Glomerular endothelial cell (primary cell): ENCODE measurements around the gene SSTR5. TPM values are rescaled to one million over a fixed set of nuclear protein-coding genes. Genes with fewer than 3 reads are reported as not detected.
"Not testable (repeated sequence)": the region's sequence is repeated elsewhere in the genome, so short reads cannot be mapped to it uniquely, and the experiment has no call there.

Experiments
- DNase-seq: peaks from one replicate; pipeline ENCODE4 v3.0.0-alpha.2; 2011; ENCODE audit warnings: low read depth, low spot score; ENCODE audit errors: extremely low read depth
- total RNA-seq: library from RNA; depleted of rRNA; stranded (reverse); fragments of >200 nt; gene quantifications from 2 replicates; pipeline ENCODE4 v1.2.3, GENCODE V29; 2015

Gene SSTR5
- total RNA-seq, 1 donor from 2014 or later, result not detected

DNA sequence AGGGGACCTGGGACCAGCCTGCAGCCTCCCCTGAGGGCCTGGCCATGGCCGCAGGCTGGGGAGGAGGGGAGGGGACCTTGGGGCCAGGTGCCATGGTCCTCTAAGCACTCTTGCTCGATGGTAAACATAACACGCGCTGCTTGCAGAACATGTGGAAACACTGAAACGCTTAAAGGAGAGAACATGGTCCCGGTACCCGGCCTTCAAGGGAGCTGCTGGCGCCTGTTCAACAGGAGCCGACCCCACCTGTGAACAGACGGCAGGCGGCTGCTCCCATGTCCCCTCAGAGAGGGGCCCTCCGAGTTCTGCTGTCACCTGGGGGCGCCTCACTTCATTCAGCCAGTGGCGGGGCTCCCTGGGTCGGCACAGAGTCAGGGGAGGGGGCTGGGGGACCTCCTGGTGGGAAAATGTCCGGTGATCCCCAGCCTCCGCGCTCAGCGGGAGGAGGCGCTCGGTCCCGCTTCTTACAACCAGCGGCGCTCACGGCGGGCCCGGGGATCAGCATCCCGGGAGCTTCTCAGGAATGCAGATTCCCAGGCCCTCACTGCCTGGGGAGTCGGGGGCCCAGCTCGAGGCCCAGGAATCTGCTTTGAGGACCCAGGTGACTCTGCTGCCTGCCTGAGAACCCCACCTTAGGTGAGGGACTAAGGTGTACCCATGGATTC lies 854 bp upstream of the SSTR5 start:
- DNase-seq, result no peak

DNA sequence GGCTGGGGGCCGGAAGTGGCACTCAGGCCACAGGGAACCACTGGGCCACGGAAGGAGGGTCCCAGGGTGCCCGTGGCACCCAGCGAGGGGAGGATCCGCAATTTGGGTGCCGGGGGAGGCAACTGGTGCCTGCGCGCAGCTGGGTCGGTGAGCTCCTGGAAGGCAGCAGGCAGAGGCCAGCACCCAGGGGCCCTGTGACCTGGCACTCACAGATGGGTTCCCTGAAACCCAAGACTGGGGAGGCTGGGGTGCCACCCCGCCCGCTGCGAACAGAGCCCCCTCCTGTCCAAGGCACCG lies 663 bp downstream of the SSTR5 start:
- no peak for DNase-seq

DNA sequence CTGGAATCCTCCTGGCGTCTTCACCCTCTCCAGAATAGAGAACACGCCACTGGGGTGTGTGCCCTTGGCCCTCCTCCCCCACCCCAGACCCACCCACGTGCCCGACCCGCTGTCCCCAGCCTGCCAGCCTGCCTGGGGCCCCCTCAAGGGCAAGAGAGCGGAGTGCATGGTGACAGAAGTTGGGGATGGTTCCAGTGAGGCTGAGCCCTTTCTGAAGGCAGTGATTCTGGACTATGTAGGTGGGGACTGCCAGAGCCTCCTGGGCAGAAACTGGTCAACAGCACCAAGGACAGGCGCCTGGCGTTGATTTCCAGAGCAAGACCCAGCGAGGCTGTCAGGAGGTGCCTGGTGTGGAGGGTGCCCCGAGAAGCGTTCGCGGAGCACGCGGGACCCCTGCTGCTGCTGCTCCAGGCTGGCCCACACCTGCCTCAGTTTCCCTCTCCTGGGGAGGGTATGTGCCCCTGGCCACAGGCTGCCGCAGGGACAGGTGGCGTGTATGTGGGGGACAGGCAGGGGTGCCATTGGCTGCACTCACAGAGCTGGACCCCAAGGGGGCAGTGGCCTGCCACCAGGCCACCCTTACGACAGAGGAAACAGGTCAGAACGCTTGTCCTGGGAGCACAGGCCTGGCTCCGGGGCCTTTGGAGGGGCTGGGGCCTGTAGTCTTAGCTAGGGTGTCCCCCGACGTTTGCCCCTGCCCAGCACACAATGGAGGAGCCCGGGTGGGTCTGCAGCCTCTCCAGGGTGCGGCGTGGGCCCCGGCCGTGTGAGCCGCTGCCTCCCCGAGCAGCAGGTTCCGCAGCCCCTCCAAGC lies 1.2 kb downstream of the SSTR5 start:
- DNase-seq, result no peak

DNA sequence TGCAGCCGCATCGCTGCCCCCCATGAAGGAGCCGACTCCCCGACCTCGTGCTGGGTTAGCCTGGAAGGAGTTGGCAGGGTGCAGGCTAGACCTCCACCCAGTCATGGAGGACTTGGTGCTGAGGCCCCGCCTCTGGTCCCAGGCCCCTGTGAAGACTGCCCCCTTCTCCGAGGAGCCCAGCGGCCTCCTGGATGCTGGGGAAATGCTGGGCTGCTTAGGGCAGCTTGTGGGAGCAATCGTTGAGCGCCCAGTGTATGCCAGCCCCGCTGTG lies 1.8 kb downstream of the SSTR5 start:
- no peak for DNase-seq

DNA sequence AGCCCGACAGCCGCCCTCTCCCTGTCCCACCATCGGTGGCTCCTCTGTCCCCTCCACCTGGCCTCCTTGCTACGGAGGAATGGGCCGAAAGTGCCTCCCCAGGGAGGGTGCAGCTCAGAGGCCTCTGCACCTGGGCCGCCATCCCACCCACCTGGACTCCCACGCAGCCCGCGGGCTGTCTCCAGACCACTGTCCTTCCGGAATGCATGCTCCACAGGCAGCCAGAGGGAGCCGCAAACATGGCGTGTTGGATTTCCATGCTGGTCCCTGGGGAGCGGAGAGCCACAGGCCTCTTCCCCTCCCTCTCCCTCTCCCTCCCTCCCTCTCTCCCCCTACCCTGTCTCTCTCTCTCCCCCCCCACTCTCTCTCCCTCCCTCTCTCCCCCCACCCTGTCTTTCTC lies 3.0 kb downstream of the SSTR5 start:
- no peak for DNase-seq

DNA sequence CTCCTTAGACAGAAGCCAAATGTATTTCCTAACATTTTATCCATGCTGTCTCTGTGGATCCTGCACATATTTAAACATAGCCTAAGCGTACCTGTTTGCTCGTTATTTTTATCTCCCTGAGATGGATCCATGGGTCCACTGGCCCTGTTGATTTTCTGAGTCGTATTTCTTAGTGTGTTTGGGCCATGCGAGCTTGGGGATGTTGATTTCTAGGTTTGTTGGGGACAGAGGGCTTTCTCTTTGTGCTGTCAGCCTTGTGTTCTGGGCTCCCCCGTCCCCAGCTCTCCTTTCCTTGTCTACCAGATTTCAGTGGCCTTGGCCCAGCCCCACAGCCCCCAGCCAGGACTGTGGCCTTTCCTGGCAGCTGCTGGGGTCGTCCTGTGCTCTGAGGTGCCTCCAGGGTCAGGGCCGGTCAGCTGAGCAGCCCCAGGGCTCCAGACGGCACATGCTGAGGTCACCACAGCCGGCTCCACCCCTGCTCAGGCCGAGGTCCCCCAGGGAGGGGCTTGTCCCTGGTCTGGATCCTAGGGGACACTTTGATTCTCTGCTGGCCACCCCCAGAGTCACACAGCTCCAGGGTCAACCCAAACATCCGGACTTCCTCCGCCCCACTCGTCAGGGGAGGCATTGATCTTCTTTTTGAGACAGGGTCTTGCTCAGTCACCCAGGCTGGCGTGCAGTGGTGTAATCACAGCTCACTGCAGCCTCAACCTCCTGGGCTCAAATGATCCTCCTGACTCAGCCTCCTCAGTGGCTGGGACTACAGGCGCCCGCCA lies 4.4 kb downstream of the SSTR5 start:
- DNase-seq, result no peak

DNA sequence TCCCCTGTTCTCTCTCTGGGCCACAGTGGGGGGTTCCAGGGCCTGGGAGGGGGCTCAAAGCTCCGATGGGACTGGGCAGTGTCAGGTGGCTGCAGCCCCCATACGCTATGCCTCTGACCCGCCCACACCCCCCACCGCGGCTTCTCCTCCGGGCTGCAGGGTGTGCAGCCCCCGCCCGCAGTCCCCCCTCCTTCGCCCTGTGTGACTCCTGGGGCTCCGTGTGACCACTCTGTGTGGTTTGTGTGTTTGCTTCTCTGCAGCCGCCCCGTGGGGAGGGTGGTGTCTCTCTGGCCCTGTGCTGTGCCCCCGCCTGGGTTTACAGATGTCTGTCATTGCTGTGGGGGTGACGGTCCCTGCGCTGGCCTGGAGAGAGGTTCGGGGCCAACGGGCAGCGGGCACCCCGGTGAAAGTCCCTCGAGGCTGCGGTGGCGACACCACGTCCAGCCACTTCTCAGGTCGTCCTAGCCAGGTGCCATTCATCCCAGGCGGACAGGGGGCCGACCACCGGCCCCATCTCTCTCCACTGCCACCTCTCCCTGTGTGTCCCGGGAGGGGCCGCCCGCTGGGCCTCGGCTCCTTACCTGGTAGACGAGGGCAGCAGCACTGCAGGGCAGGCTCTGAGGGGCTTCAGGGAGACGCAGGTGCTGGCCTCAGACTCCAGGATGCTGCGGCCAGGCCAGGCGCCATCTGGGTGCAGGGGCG lies 5.5 kb downstream of the SSTR5 start:
- DNase-seq, result no peak

DNA sequence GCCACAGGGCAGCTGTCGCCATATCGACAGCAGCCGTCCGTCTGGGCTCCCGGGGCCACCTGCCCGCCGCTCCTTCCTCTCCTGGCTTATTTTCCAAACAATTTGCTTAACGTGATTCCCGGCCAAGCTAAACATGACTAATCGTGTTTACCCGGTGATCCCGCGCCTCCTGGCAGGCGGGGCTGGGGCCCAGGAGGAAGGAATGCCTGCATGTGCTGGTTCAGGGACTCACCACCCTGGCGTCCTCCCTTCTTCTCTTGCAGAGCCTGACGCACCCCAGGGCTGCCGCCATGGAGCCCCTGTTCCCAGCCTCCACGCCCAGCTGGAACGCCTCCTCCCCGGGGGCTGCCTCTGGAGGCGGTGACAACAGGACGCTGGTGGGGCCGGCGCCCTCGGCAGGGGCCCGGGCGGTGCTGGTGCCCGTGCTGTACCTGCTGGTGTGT lies 6.1 kb downstream of the SSTR5 start:
- no peak for DNase-seq

DNA sequence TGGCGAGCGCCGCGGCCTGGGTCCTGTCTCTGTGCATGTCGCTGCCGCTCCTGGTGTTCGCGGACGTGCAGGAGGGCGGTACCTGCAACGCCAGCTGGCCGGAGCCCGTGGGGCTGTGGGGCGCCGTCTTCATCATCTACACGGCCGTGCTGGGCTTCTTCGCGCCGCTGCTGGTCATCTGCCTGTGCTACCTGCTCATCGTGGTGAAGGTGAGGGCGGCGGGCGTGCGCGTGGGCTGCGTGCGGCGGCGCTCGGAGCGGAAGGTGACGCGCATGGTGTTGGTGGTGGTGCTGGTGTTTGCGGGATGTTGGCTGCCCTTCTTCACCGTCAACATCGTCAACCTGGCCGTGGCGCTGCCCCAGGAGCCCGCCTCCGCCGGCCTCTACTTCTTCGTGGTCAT lies 6.8 kb downstream of the SSTR5 start:
- no peak for DNase-seq

DNA sequence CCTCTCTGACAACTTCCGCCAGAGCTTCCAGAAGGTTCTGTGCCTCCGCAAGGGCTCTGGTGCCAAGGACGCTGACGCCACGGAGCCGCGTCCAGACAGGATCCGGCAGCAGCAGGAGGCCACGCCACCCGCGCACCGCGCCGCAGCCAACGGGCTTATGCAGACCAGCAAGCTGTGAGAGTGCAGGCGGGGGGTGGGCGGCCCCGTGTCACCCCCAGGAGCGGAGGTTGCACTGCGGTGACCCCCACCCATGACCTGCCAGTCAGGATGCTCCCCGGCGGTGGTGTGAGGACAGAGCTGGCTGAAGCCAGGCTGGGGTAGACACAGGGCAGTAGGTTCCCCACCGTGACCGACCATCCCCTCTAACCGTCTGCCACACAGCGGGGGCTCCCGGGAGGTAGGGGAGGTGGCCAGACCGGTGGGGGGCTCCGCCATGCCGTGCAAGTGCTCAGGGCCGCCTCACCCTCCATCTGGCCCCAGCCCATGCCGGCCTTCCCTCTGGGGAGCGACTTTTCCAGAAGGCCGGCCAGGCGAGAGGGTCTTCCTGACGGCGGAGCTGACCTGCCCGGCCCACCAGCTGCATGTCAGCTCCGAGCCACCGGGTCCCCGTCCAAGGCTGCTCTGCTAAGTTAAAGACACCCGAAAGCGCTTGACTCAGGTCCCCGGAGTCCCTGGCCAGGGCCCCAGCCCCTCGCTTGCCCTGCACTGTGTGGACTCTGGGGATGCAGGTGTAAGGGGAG lies 7.4 kb downstream of the SSTR5 start:
- DNase-seq, result no peak

DNA sequence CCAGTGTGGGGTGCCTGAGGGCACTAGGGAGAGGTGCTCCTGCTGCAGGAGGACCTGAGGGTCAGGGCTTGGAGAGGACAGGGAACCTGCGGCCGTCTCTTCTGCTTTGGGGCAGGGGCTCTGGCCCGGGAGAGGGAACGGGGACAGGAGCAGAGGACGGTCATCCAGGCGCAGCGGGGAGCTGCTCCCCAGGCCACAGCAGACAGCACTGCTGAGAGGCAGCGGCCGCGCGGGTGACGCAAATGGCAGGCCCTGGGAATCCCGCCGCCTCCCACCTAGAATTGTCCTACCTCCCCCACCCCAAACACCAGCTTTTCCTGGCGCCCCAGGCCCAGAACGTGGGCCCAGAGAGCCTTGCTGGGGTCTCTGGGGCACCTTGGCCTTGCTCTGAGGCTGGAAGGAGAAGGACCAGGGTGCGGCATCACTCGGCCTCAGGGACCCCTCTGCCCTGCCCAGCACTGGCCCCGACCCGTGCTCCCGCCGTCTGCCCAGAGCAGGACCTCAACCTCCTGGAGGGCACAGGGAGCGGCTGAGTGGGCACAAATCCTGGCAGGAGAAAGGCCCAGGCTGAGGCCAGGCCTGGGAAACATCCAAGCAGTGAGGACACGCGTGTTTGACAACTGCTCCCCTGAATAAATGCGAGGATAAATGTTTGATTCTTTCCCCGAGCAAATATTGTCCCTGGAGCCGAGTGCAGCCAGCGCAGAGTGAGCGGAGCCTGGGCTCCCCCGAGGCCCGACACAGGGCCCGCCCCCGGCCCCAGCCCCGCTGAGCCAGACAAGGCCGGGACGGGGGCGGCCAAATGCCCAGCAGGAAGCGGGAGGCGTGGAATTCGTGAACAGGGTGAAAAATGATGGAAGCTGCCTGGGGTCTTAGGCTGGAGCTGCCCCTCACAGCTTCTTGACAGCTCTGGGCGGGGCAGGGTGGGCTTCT lies 8.5 kb downstream of the SSTR5 start:
- DNase-seq, result no peak

DNA sequence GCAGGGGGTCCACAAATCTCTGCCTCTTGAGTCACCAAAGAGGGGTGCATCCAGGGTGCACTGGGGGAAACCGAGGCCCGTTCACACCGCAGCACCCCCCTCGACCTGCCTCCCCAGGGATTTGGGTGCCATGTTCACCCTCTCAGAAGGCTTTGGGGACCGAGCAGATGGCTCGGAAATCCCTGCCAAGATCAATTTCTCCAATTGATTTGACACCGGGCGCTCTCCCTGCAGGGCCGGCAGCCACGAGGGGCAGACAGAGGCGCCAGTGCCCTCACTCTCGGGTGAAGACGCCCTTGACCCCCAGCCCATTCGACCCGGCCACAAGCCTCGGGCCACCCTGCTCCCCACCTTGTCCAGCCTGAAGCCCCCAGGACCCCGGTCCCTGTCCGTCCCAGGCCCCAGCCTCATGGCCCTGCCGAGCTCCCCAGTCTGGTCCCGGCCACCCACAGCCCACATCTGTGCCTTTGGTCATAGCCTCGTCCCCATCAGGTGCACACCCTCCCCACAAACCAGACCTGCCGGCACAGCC lies 9.3 kb downstream of the SSTR5 start:
- DNase-seq, result no peak

DNA sequence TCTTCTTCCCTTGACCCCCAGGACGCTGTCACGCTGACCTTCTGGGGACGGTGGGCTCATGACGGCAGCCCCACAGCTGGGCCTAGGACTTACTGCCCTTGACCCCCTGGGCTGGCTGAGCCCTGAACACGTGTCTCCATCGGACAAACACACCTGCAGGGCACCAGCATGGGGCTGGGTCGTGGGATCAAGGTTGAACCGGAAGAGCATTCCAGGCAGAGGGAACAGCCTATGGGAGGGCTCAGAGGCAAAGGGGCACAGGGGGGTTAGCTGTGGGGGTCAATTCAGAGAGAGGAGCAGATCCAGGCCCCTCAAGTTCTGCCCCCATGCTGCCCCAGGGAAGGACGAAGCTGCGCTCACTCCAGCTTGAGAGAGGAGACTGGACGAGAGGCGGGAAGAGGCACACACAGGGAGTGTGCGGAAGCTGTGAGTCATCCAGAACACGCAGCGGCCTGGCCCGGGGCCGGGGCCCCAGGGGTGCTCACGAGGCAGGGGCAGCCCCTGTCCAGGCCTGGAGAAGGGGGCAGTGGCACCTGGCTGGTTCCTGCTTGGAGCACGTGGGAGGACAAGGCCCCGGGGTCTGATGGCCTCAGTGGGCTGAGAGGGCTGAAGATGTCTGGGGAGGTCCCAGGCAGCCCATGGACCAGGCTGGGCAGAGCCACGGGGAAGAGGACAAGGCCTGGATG lies 9.9 kb downstream of the SSTR5 start:
- no peak for DNase-seq

DNA sequence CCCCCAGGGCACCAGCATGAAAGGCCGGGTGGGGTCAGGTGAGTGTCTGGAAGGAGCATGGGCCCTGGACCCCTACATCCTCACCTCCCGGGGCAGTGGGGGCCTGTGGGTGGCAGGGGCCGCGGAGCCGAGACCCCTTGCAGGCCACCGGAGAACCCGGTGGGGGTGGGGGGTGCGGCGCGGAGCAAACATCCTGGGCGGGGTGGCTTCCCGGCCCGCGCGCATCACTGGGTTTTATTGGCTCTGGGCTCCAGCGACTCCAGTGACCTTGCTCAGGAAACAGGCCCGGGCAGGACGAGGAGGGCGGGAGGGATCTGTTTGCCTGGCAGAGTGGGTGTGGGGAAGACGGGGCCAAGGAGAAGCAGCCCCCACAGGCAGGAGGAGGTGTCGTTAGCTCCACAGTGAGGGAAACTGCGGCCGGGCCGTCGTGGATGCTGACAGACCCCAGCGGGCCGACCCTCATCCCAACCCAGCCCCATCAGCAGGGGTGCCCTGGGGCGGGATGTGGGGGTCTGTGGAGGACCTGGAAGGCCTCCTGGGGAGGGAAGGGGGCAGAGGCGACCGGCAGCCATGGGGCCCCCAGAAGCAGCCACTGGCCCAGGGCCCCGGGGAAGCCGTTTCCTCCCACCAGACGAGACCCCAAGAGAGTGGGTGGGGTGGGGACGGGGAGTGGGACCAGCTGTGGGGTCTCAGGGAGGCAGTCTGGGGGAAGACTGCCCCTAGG lies 10.6 kb downstream of the SSTR5 start:
- no peak for DNase-seq

DNA sequence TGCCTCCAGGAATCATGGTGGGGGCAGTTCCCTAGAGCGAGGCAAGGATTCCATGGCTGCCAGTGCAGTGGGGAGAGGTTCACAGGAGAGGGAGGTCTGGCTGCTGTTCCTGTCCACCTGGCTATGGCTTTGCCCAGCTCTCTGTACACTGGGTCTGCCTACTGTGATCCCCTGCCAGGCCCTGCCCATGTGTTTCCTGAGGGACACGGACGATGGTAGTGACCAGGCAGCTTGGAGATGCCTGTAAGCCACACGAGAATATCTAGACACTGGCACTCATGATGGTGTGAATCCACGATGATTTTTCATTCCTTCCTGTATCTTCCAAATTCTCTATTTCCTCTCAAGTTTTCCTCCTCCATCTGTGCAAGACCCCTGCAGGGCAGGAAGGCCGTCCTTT lies 12.4 kb downstream of the SSTR5 start:
- no peak for DNase-seq

DNA sequence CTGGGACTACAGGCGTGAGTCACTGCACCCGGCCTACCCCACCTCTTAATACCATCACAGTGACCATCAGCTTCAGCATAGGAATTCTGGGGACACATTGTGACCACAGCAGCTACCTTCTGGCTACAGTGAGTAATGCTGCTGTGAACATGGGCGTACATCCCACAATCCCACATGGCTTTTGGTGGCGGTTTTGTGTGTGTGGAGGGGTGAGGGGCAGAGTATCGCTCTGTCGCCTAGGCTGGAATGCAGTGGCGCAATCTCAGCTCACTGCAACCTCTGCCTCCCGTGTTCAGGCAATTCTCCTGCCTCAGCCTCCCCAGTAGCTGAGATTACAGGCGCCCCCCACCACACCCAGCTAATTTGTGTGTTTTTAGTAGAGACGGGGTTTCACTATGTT lies 13.9 kb downstream of the SSTR5 start:
- DNase-seq, result not testable (repeated sequence)

DNA sequence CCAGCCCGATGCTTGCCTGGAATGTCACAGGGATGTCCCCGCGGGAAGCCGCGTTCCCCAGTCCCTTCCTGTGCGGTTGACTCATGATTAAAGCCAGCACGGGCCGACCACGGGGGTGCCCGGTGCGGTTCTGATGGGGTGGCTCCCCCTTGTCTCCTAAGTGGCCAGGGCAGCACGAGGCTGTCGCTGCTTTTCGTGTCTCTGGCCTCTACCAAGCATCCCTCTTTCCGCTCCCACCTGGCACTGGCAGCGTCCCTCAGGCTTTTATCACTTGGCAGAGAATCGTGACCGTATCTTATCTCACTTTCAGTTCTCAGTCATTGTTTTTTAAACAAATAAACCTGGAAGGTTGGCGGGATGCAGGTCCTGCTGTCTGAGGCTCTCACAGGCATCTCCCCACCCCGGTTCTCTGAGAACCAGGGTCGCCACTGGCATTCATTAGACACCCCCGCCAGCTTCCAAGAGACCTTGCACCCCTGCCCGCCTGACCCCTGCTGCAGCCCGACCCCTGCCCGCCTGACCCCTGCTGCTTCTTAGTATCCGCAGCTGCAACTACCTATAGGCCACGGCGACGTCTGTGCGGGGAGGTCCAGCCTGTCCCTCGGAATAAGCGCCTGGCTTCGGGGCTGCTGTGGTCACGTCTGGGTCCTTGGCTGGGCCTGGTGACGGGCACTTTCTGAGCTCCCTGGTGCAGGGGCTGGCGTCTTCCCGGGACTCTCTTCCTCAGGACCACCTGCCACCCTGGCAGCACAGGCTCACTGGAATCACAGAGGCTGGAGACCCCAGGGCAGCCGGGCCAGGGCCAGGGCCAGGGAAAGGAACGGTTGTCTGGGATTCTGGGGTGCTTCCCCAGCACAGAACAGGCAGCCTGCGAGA lies 16.0 kb downstream of the SSTR5 start:
- no peak for DNase-seq
